ENCODE data around the gene RGS21.

The RGS21 gene

GRCh38 chr1:192407206-192407605 lies 90.4 kb downstream of the RGS21 start:
- no peak for TF ChIP-seq CTCF (IDR thresholded peaks at IDR 0.05; ENCODE audit: low read length)
- TF ChIP-seq EZH2 (optimal IDR thresholded peaks at IDR 0.05; ENCODE audit: low read depth, low read length) = no peak
- TF ChIP-seq EZH2phosphoT487 (IDR thresholded peaks at IDR 0.05; ENCODE audit: low read length) = no peak
- no peak overlapping the region for H3K9ac ChIP-seq (ENCODE audit: low read length)
- no peak overlapping the region for H3K4me3 ChIP-seq (ENCODE audit: low read length)
- H2AFZ ChIP-seq (ENCODE audit: low read length) = no peak overlapping the region
- H3K4me2 ChIP-seq (ENCODE audit: low read depth, low read length) = no peak overlapping the region
- no peak overlapping the region for H3K27ac ChIP-seq (ENCODE audit: low read length)
- no peaks in the 10 kb centered on the region for H4K20me1 ChIP-seq (ENCODE audit: insufficient read depth, low read length)
- H3F3A ChIP-seq (ENCODE audit: insufficient read depth, low read length) = no peaks in the 10 kb centered on the region
- H3K9me2 ChIP-seq (replicated peaks; ENCODE audit: insufficient read depth, low read length) = no peaks in the 10 kb centered on the region
- H3K9me3 ChIP-seq (replicated peaks; ENCODE audit: insufficient read depth, low read length) = no peaks in the 10 kb centered on the region
- no peaks in the 10 kb centered on the region for H3K36me3 ChIP-seq (replicated peaks; ENCODE audit: insufficient read depth, low read length)
- H3K79me2 ChIP-seq (ENCODE audit: low read length) = no peaks in the 10 kb centered on the region
- no peaks in the 10 kb centered on the region for H3K27me3 ChIP-seq (replicated peaks; ENCODE audit: insufficient read depth, low read length)
- H3K4me1 ChIP-seq (ENCODE audit: low read length) = no peaks in the 10 kb centered on the region
- DNase-seq = no peak
